Osteocyte (in vitro differentiated cells): ENCODE data around the gene ZNF705A. TPM values are rescaled to one million over a fixed set of nuclear protein-coding genes. Genes with fewer than 3 reads are reported as not detected.
"Not testable (repeated sequence)": the region's sequence is repeated elsewhere in the genome, so short reads cannot be mapped to it uniquely, and the experiment has no call there.

Experiments
- DNase-seq: peaks from one replicate; pipeline ENCODE4 v3.0.0; 2021; ENCODE audit warnings: mixed read lengths; ENCODE audit not compliant: unreplicated experiment; ENCODE audit errors: extremely low spot score
- H3K27ac Mint-ChIP-seq: one replicate; pipeline ENCODE4 v1.8.0; 2021; ENCODE audit warnings: mild to moderate bottlenecking, mixed read lengths; ENCODE audit not compliant: unreplicated experiment
- H3K27me3 Mint-ChIP-seq: one replicate; pipeline ENCODE4 v1.8.0; 2021; ENCODE audit warnings: mixed read lengths; ENCODE audit not compliant: unreplicated experiment
- H3K36me3 Mint-ChIP-seq: one replicate; pipeline ENCODE4 v1.8.0; 2021; ENCODE audit warnings: mixed read lengths; ENCODE audit not compliant: unreplicated experiment
- H3K4me1 Mint-ChIP-seq: one replicate; pipeline ENCODE4 v1.8.0; 2021; ENCODE audit warnings: mixed read lengths; ENCODE audit not compliant: unreplicated experiment
- H3K4me3 Mint-ChIP-seq: one replicate; pipeline ENCODE4 v1.8.0; 2021; ENCODE audit warnings: mild to moderate bottlenecking, moderate library complexity, mixed read lengths; ENCODE audit not compliant: unreplicated experiment
- H3K9me3 Mint-ChIP-seq: one replicate; pipeline ENCODE4 v1.8.0; 2021; ENCODE audit warnings: mixed read lengths; ENCODE audit not compliant: unreplicated experiment
- CTCF ChIP-seq: fragments of 200-600 bp; sonication (generic); IDR thresholded peaks from 2 replicates; pipeline ENCODE4 v1.5.0; 2021; ENCODE audit warnings: antibody characterized with exemption, mild to moderate bottlenecking, moderate library complexity
- total RNA-seq: library from RNA; stranded (reverse); gene quantifications from 2 replicates; pipeline ENCODE4 v1.2.1, GENCODE V29; 2021

The ZNF705A gene
- total RNA-seq, 1 donor from 2014 or later = not detected

DNA sequence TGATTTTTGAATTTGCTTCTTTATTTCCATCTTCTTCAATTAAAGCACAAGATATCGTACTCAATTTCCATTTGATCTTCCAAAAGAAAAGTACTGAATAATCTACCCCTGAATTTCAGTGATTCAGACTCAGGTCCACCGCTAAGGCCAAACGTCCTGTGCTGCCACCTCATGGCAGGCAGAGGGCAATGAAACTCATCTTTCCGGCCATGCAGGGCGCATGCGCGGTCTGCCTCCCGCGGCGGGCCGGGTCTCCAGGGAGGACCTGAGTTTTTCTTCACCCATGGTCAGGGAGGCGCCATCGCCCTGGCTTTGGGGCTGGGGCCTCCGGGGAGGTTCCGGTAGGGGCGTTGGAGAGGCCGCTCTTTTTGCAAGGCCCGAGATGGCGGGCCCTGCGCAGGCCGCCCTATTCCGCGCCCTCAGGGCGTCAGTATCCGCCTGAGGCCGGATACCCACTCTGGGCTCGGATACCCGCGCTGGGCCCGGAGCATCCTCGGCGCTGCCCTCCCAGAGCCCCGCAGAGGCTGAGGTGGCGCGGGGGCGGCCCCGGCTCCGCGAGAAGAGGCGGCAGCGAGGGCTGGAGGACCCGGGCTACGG is 23.3 kb downstream of the ZNF705A start:
- H3K4me1 Mint-ChIP-seq = peaks cover 11% of the 10 kb centered on the region
- not testable (repeated sequence) for H3K27me3 Mint-ChIP-seq, H3K36me3 Mint-ChIP-seq

GRCh38 chr12:8181271-8181670 is 24.5 kb downstream of the ZNF705A start:
- H3K27ac Mint-ChIP-seq, H3K9me3 Mint-ChIP-seq: not testable (repeated sequence)

More for the DNA sequence above, 23.3 kb downstream of the ZNF705A start:
- H3K4me3 Mint-ChIP-seq = peak overlapping the region; percentile 79
- peak; percentile 80 for TF ChIP-seq CTCF
- peak; percentile 93 for DNase-seq
- H3K27ac Mint-ChIP-seq, H3K9me3 Mint-ChIP-seq: not testable (repeated sequence)

DNA sequence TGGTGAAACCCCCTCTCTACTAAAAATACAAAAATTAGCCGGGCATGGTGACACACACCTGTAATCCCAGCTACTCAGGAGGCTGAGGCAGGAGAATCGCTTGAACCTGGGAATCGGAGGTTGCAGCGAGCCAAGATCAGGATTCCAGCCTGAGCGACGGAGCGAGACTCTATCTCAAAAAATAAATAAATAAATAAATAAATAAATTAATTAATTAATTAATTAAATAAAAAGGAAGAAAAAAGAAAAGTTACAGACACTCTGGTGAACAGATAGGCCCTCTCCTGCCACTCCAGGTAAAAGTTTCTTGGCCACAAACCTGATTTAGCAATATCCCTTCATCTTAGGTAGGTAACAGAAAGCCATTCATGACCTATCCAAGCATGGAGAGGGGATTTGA is 26.1 kb downstream of the ZNF705A start:
- not testable (repeated sequence) for H3K27me3 Mint-ChIP-seq, H3K27ac Mint-ChIP-seq, H3K4me3 Mint-ChIP-seq, H3K36me3 Mint-ChIP-seq, H3K9me3 Mint-ChIP-seq, DNase-seq
- H3K4me1 Mint-ChIP-seq = peaks cover 11% of the 10 kb centered on the region

More at GRCh38 chr12:8181271-8181670, 24.5 kb downstream of the ZNF705A start:
- not testable (repeated sequence) for H3K36me3 Mint-ChIP-seq, DNase-seq, H3K27me3 Mint-ChIP-seq
- Mint-ChIP-seq H3K4me3 (peak overlapping the region; percentile 79), H3K4me1 (peaks cover 11% of the 10 kb centered on the region)

DNA sequence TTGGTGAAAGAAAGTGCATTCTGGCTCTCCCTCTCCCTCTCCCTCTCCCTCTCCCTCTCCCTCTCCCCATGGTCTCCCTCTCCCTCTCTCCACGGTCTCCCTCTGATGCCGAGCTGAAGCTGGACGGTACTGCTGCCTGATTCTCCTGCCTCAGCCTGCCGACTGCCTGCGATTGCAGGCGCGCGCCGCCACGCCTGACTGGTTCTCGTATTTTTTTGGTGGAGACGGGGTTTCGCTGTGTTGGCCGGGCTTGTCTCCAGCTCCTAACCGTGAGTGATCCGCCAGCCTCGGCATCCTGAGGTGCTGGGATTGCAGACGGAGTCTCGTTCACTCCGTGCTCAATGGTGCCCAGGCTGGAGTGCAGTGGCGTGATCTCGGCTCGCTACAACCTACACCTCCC is 26.5 kb downstream of the ZNF705A start:
- DNase-seq, H3K9me3 Mint-ChIP-seq, H3K27ac Mint-ChIP-seq, H3K4me3 Mint-ChIP-seq, H3K27me3 Mint-ChIP-seq, H3K36me3 Mint-ChIP-seq: not testable (repeated sequence)
- H3K4me1 Mint-ChIP-seq = peaks cover 11% of the 10 kb centered on the region

DNA sequence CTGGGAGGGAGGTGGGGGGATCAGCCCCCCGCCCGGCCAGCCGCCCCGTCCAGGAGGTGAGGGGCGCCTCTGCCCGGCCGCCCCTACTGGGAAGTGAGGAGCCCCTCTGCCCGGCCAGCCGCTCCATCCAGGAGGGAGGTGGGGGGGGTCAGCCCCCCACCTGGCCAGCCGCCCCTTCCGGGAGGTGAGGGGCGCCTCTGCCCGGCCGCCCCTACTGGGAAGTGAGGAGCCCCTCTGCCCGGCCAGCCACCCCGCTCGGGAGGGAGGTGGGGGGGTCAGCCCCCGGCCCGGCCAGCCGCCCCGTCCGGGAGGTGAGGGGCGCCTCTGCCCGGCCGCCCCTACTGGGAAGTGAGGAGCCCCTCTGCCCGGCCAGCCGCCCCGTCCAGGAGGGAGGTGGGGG is 27.4 kb downstream of the ZNF705A start:
- not testable (repeated sequence) for H3K27ac Mint-ChIP-seq, DNase-seq, H3K36me3 Mint-ChIP-seq, H3K4me3 Mint-ChIP-seq, H3K27me3 Mint-ChIP-seq, H3K9me3 Mint-ChIP-seq
- H3K4me1 Mint-ChIP-seq = peaks cover 11% of the 10 kb centered on the region

DNA sequence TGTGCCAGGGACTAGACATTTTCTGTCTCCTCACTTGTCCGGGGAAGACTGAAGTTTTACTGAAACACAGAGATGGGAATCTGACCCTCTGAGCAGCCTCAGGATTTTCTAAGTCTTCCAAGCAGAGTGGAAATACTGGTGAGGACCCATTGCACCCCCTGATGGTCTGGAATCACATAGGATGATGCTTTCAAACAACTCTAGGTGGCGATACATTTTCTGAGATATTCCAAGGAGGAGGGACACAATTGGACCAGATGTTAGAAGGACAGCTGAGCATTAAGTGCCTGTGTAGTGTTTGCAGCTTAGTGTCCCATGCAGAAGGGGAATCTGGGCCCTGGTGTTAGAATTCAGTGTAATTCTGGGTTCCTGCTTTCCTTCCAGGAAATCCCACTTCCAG is 31.3 kb downstream of the ZNF705A start:
- H3K27me3 Mint-ChIP-seq, H3K36me3 Mint-ChIP-seq, DNase-seq, H3K27ac Mint-ChIP-seq, H3K4me1 Mint-ChIP-seq, H3K4me3 Mint-ChIP-seq, H3K9me3 Mint-ChIP-seq: not testable (repeated sequence)

DNA sequence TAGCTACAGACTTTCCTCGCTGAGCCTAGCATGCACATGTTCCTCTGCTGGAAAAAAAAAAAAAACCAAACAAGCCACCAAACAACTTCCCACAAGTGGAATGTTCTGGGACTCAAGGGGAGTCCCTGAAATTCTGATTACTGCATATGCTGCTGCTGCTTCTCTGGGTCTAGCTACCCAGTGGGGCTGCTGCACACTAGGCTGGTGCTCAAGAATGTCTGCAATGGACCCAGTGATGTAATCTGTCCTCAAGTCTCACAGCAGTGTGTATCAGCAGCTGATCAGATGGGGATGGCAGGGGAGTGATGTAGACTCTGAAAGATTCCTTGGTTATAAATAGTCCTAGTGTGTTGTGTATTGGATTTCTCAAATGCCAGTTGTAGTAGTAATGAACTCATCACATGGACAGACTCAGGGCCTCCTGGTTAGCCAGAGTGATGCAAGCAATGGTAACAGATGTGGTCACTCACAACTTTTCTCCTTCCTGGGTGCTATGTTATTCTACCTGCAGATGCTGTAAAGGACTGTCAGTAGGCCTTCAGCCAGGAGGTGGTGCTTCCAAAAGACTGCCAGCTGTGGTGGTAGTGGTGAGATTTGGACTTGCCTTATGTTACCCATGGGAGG is 41.0 kb downstream of the ZNF705A start:
- not testable (repeated sequence) for H3K9me3 Mint-ChIP-seq, DNase-seq

DNA sequence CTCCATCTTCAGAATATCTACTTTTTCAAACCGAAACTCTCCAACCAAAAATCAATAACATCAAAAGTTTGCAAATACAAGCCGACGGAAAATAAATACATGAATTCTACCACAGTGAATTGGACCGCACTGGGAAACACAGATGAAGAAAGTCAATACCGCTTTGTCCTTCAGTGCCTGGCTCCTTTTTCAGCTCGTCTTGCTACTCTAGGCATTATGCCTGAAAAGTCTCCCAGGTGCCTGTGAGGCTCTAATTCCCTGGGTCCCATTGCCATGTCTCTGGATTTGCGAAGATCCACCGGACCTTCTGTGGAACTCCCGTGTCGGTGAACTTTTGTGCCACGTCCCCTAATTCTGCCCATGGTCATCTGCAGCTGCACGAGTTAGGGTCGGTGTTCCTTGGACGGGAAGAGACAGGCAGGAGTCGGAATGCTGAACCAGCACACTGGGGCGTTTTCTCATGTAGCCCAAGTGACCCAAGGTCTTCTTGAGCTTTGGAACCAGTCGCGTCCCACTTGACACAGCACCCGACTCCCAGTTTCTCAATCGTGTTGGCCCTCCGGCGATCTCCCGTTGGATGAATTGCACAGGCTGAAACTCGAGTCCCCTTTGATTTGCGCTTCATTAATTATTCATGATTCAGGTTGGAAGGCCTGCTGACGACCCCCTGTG is 62.0 kb downstream of the ZNF705A start:
- H3K4me1 Mint-ChIP-seq, H3K27me3 Mint-ChIP-seq, H3K36me3 Mint-ChIP-seq, DNase-seq, H3K4me3 Mint-ChIP-seq, H3K9me3 Mint-ChIP-seq, H3K27ac Mint-ChIP-seq: not testable (repeated sequence)

More for the DNA sequence above, 41.0 kb downstream of the ZNF705A start:
- not testable (repeated sequence) for H3K27ac Mint-ChIP-seq, H3K4me1 Mint-ChIP-seq, H3K4me3 Mint-ChIP-seq, H3K27me3 Mint-ChIP-seq, H3K36me3 Mint-ChIP-seq

DNA sequence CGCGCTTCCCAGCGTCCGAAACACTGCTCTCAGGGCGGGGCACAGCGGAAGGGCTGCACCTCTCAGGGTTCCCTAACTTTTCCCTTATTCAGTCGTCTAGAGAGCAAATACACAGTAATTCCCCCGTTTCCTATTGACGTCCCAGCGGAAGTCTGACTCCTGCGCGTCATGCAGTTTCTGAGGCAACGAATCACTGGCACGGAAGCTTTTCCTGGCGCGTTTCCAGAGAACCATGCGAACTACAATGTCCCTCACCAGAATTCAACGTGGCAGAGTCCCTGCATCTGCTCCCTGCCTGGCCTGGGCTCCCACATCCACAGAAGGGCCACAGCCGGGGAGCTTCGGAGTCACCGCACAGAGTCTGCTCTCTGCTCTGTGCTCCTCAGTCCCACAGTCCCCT is 64.6 kb downstream of the ZNF705A start:
- H3K27ac Mint-ChIP-seq, H3K27me3 Mint-ChIP-seq, H3K36me3 Mint-ChIP-seq, H3K4me3 Mint-ChIP-seq, DNase-seq, H3K4me1 Mint-ChIP-seq, H3K9me3 Mint-ChIP-seq: not testable (repeated sequence)

DNA sequence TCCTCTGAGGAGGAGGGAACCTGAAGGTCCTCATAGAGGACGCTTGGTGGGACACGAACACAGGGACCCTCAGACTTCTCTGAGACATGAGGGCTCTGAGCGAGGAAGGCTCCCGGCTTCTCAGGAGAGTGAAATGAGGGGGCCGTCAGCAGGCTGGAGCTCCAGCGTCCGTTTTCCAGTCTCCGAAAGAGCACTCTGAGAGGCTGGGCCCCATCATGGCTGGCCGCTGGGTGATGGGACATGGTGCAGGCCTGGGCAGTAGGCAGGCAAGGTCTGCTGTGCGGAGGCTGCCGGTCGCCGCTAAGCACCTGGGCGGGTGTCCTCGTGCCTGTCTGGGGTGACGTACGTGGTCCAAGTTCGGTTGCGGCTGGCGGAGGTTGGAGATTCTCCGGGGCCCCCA is 65.0 kb downstream of the ZNF705A start:
- H3K9me3 Mint-ChIP-seq = not testable (repeated sequence)

DNA sequence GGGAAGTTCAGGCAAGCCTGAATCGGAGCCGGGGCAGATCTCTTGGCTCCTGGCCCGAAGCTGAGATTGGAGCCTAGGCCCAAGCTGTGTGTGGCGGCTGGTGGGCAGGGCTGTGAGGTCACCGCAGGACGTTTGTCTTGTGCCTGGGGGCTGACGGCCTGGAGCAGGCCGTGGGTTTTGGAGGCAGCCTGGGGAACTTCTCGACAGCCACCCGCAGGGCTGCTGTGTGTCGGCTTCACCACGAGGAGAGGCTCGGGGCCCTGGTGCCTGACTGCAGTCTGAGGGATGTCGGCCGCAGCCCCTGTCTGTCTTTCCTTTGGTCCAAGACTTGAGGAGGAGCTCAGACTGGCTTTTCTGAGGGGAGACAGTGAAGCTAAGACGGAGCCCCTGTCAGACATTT is 65.5 kb downstream of the ZNF705A start:
- H3K4me3 Mint-ChIP-seq, H3K27me3 Mint-ChIP-seq, H3K9me3 Mint-ChIP-seq, H3K27ac Mint-ChIP-seq, DNase-seq, H3K4me1 Mint-ChIP-seq, H3K36me3 Mint-ChIP-seq: not testable (repeated sequence)

More for the DNA sequence above, 65.0 kb downstream of the ZNF705A start:
- H3K4me1 Mint-ChIP-seq, H3K4me3 Mint-ChIP-seq, H3K27ac Mint-ChIP-seq, H3K36me3 Mint-ChIP-seq, H3K27me3 Mint-ChIP-seq, DNase-seq: not testable (repeated sequence)
